Stimulated activated CD8-positive, alpha-beta memory T cell treated with anti-CD3 and anti-CD28 coated beads, Interleukin-4, amount 100 ng/mL, for 1 hour (primary cell): Measurements from ENCODE around the gene BRAF.
"Not testable (repeated sequence)": the region's sequence is repeated elsewhere in the genome, so short reads cannot be mapped to it uniquely, and the experiment has no call there.

ENCODE experiments used
- DNase-seq, 2 donors: peaks; one replicate each; pipeline ENCODE4 v3.0.0-alpha.2; 2020; ENCODE audit warnings: low read depth in 2 of 2, low spot score in 1 of 2

Gene BRAF

GRCh38 chr7:140881507-140882228, 43.1 kb downstream of the BRAF start:
- no peak for DNase-seq

GRCh38 chr7:140877249-140877524, 47.5 kb downstream of the BRAF start:
- DNase-seq, result no peak

GRCh38 chr7:140876519-140877248, 48.0 kb downstream of the BRAF start:
- DNase-seq, result no peak

- DNase-seq, result no peak
Measured at GRCh38 chr7:140873434-140873833, 51.3 kb downstream of the BRAF start.

- DNase-seq, result no peak
Measured at GRCh38 chr7:140870003-140870402, 54.7 kb downstream of the BRAF start.

- DNase-seq, result no peak
Measured at GRCh38 chr7:140869430-140869829, 55.3 kb downstream of the BRAF start.

GRCh38 chr7:140867467-140868462, 57.0 kb downstream of the BRAF start:
- no peak for DNase-seq

- no peak for DNase-seq
Measured at GRCh38 chr7:140866926-140867325, 57.8 kb downstream of the BRAF start.

GRCh38 chr7:140864732-140865131, 60.0 kb downstream of the BRAF start:
- no peak for DNase-seq

GRCh38 chr7:140863867-140864266, 60.9 kb downstream of the BRAF start:
- no peak for DNase-seq

GRCh38 chr7:140863184-140863583, 61.5 kb downstream of the BRAF start:
- DNase-seq, result no peak

- DNase-seq, result no peak
Measured at GRCh38 chr7:140857048-140857447, 67.7 kb downstream of the BRAF start.

GRCh38 chr7:140841166-140841715, 83.5 kb downstream of the BRAF start:
- no peak for DNase-seq

- no peak for DNase-seq
Measured at GRCh38 chr7:140831724-140832123, 93.0 kb downstream of the BRAF start.

GRCh38 chr7:140829720-140830119, 95.0 kb downstream of the BRAF start:
- DNase-seq, result no peak

- no peak for DNase-seq
Measured at GRCh38 chr7:140828741-140829140, 96.0 kb downstream of the BRAF start.

GRCh38 chr7:140817383-140817782, 107.3 kb downstream of the BRAF start:
- not testable (repeated sequence) for DNase-seq

- peak; percentile 8 to 25 for DNase-seq
Measured at GRCh38 chr7:140810830-140811556, 113.7 kb downstream of the BRAF start.

- DNase-seq, result no peak
Measured at GRCh38 chr7:140810385-140810784, 114.3 kb downstream of the BRAF start.

- DNase-seq, result no peak
Measured at GRCh38 chr7:140778975-140779374, 145.8 kb downstream of the BRAF start.

- no peak for DNase-seq
Measured at GRCh38 chr7:140778568-140778967, 146.2 kb downstream of the BRAF start.
